ENCODE data around the gene AJM1. TPM values are rescaled to one million over a fixed set of nuclear protein-coding genes. Genes with fewer than 3 reads are reported as not detected.
A peak's percentile ranks its signal among the peaks of the same experiment; 100 is the strongest.
"Not testable (repeated sequence)": the region's sequence is repeated elsewhere in the genome, so short reads cannot be mapped to it uniquely, and the experiment has no call there.

Gene AJM1
- total RNA-seq, 1 experiment from 2014 or later = 2.9 TPM

DNA sequence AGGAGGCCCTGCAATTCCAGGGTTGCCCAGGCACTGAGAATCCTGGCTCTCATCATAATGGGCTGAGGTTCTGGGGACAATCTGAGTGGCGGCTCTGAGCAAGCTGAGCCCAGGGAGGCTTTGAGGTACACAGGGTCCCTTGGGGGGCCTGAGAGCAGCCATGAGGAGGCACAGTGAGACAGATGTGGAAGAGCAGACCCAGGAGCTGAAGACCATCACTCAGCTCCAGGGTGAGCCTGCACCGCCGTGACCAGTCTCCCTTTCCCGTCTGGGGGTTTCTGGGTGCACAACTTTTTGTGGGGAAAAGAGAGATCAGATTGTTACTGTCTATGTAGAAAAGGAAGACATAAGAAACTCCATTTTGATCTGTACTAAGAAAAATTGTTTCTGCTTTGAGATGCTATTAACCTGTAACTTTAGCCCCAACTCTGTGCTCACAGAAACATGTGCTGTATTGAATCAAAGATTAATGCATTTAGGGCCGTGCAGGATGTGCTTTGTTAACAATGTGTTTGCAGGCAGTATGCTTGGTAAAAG, 46.0 kb upstream of the AJM1 start, which contains the start of gene CCDC183:
TSS of gene CCDC183 (plus strand) at position 101 of the 537 bp plus-strand sequence. CDS start at position 161, 60 bp downstream.
- Mint-ChIP-seq H3K27me3 (ENCODE audit: unreplicated experiment) (peaks cover 12% of the 10 kb centered on the region), H3K9me3 (ENCODE audit: low read depth, unreplicated experiment) (no peaks in the 10 kb centered on the region), H3K4me3 (ENCODE audit: low read depth, unreplicated experiment) (no peak within 1 kb of the TSS), H3K36me3 (ENCODE audit: insufficient read depth, unreplicated experiment) (peaks cover 38% of the 10 kb centered on the region), H3K4me1 (ENCODE audit: low read depth, unreplicated experiment) (no peaks in the 10 kb centered on the region), H3K27ac (ENCODE audit: unreplicated experiment) (no peak within 1 kb of the TSS)
- TF ChIP-seq, protein P1, sequence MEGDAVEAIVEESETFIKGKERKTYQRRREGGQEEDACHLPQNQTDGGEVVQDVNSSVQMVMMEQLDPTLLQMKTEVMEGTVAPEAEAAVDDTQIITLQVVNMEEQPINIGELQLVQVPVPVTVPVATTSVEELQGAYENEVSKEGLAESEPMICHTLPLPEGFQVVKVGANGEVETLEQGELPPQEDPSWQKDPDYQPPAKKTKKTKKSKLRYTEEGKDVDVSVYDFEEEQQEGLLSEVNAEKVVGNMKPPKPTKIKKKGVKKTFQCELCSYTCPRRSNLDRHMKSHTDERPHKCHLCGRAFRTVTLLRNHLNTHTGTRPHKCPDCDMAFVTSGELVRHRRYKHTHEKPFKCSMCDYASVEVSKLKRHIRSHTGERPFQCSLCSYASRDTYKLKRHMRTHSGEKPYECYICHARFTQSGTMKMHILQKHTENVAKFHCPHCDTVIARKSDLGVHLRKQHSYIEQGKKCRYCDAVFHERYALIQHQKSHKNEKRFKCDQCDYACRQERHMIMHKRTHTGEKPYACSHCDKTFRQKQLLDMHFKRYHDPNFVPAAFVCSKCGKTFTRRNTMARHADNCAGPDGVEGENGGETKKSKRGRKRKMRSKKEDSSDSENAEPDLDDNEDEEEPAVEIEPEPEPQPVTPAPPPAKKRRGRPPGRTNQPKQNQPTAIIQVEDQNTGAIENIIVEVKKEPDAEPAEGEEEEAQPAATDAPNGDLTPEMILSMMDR (IDR thresholded peaks at IDR 0.05; ENCODE audit: unreplicated experiment) = no peak
- BruUV-seq (replicated peaks) = no TSS peak
- intact Hi-C loops (cut with micrococcal nuclease; ENCODE audit: unreplicated experiment) = no loop called here
- CTCF ChIA-PET = no interaction called here
- no peak for DNase-seq

DNA sequence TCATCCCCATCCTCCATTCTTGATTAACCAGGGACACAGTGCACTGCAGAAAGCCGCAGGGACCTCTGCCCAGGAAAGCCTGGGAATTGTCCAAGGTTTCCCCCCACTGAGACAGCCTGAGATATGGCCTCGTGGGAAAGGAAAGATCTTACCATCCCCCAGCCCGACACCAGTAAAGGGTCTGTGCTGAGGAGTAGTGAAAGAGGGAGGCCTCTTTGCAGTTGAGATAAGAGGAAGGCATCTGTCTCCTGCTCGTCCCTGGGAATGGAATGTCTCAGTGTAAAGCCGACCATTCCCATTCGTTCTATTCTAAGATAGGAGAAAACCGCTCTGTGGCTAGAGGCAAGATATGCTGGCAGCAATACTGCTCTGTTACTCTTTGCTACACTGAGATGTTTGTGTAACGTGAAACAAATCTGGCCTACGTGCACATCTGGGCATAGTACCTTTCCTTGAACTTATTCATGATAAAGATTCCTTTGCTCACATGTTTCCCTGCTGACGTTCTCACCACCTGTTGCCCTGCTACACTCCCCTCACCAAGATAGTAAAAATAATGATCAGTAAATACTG, 45.4 kb upstream of the AJM1 start:
- intact Hi-C loops (cut with micrococcal nuclease; ENCODE audit: unreplicated experiment); DNase-seq; CTCF ChIA-PET; H3K4me3 Mint-ChIP-seq (ENCODE audit: low read depth, unreplicated experiment); H3K9me3 Mint-ChIP-seq (ENCODE audit: low read depth, unreplicated experiment); H3K27ac Mint-ChIP-seq (ENCODE audit: unreplicated experiment); H3K4me1 Mint-ChIP-seq (ENCODE audit: low read depth, unreplicated experiment); BruUV-seq (replicated peaks): not testable (repeated sequence)
- Mint-ChIP-seq H3K36me3 (ENCODE audit: insufficient read depth, unreplicated experiment) (peaks cover 33% of the 10 kb centered on the region), H3K27me3 (ENCODE audit: unreplicated experiment) (peaks cover 12% of the 10 kb centered on the region)

DNA sequence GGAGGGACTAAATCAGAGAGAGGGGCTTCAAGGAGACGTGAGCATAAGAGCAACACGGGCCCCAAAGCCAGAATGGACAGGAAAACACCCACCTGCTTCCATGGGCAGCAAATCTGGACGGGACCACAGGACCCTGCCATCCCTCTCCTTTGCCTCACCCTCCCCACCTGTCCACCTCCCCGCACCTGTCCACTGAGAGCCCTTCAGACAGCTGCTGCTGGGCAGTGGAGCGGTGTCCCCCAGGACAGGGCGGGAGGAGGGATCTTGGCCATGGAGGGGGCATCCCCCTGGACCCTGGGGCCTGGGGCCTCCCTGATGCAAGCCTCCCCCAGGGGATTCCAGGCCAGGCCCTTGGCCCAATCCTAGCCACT, 43.6 kb upstream of the AJM1 start:
- H3K4me1 Mint-ChIP-seq (ENCODE audit: low read depth, unreplicated experiment) = no peaks in the 10 kb centered on the region
- no TSS peak for BruUV-seq (replicated peaks)
- CTCF ChIA-PET = interaction anchor here (0.9 to 1.0 kb wide), 2 partner anchors 8 to 193 kb away, joined by 3 to 5 read pairs; partner anchors contain the start of gene PAXX
- H3K4me3 Mint-ChIP-seq (ENCODE audit: low read depth, unreplicated experiment) = peak overlapping the region; percentile 63
- H3K27me3 Mint-ChIP-seq (ENCODE audit: unreplicated experiment) = peaks cover 12% of the 10 kb centered on the region
- no peak for DNase-seq
- intact Hi-C loops (cut with micrococcal nuclease; ENCODE audit: unreplicated experiment) = no loop called here
- no peaks in the 10 kb centered on the region for H3K9me3 Mint-ChIP-seq (ENCODE audit: low read depth, unreplicated experiment)
- TF ChIP-seq, protein P1 (IDR thresholded peaks at IDR 0.05; ENCODE audit: unreplicated experiment) = no peak
- peaks cover 24% of the 10 kb centered on the region for H3K36me3 Mint-ChIP-seq (ENCODE audit: insufficient read depth, unreplicated experiment)
- no peak overlapping the region for H3K27ac Mint-ChIP-seq (ENCODE audit: unreplicated experiment)

DNA sequence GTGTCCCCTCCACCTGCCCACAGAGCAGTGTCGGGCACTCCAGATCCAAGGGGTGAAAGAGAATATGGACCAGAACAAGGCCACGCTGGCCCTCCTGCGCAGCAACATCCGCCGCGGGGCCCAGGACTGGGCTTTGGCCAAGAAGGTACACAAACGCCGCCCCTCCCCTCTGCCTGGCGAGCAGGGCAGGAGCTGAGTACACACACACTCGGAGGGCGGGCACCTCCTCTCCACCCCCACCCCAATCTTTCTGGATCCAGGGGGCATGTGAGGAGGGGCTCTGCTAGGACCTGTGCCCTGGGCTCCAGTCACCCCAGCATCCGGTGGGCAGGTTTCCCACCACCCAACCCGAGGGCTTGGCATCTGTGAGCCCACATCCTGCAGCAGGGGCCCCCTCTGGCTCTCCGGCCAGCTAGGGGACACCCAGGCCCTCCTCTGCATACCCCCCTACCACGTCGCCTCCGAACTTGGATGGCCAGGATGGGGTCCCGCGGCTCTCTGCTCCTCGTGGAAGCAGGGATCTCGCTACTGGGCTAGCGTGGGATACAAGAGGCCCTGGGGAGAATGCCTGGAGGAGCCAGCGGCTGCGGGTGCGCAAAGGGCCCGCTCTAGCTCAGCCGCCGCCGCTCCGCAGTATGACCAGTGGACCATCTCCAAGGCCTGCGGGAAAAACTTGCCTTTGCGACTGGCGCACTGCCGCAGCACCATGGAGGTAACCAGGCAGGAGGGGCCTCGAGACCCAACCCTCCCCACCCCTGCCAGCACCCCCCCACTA, 43.0 kb upstream of the AJM1 start:
- H3K4me3 Mint-ChIP-seq (ENCODE audit: low read depth, unreplicated experiment) = peak overlapping the region; percentile 63
- TF ChIP-seq, protein P1 (IDR thresholded peaks at IDR 0.05; ENCODE audit: unreplicated experiment) = no peak
- DNase-seq = peak; percentile 36
- no TSS peak for BruUV-seq (replicated peaks)
- CTCF ChIA-PET = interaction anchor here (0.8 to 1.4 kb wide), 4 partner anchors 9 to 193 kb away, joined by 3 to 5 read pairs (median 4); partner anchors contain the start of genes AJM1 and PAXX
- no peak overlapping the region for H3K27ac Mint-ChIP-seq (ENCODE audit: unreplicated experiment)
- intact Hi-C loops (cut with micrococcal nuclease; ENCODE audit: unreplicated experiment) = no loop called here
- H3K27me3 Mint-ChIP-seq (ENCODE audit: unreplicated experiment) = peaks cover 12% of the 10 kb centered on the region
- no peaks in the 10 kb centered on the region for H3K9me3 Mint-ChIP-seq (ENCODE audit: low read depth, unreplicated experiment)
- no peaks in the 10 kb centered on the region for H3K4me1 Mint-ChIP-seq (ENCODE audit: low read depth, unreplicated experiment)
- peaks cover 26% of the 10 kb centered on the region for H3K36me3 Mint-ChIP-seq (ENCODE audit: insufficient read depth, unreplicated experiment)

Data from Calu3 (cell line).